Measurements from ENCODE around the gene TOP2B.
A peak's percentile ranks its signal among the peaks of the same experiment; 100 is the strongest.

TOP2B gene

DNA sequence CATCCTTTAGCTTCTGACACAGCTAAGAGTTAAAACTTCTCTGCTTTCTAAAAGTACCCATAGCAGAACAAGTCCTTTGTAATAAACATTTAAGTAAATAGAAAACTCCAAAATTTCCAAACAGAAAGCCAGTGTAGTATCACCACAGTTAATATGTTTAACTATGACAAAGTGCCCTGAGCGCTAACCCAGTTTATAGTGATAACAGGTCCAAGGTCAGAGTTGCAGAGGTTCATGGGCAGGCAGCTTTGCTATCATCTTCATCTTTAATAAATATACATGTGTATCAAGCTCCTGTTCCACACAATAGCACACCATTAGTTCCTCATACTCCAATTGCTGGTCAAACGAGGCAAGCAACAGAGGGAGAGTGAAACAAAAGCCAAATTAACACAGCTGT is 12.4 kb upstream of the TOP2B start:
- DNase-seq (ENCODE audit: low read depth in 2 of 2), result no peak

DNA sequence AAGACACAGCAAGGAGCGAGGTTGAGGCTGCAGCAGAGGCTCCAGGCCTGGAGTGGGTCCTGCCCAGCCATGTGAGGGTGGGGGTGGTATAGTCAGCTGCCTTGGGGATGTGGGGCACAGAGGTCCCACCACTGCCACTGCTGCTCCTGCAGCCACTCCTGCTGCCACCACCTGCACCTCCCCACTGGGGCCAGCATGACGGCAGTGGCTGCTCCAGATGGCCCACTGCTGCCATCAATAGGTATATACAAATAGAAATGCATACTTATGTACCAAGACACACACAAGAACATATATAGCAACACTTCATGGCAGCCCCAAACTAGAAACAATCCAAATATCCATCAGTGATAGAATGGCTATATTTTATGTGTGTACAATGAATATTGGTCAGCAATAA is 10.0 kb upstream of the TOP2B start:
- DNase-seq (ENCODE audit: low read depth in 2 of 2), result no peak

GRCh38 chr3:25673738-25674298 is 9.1 kb upstream of the TOP2B start:
- DNase-seq (ENCODE audit: low read depth in 2 of 2), result no peak

DNA sequence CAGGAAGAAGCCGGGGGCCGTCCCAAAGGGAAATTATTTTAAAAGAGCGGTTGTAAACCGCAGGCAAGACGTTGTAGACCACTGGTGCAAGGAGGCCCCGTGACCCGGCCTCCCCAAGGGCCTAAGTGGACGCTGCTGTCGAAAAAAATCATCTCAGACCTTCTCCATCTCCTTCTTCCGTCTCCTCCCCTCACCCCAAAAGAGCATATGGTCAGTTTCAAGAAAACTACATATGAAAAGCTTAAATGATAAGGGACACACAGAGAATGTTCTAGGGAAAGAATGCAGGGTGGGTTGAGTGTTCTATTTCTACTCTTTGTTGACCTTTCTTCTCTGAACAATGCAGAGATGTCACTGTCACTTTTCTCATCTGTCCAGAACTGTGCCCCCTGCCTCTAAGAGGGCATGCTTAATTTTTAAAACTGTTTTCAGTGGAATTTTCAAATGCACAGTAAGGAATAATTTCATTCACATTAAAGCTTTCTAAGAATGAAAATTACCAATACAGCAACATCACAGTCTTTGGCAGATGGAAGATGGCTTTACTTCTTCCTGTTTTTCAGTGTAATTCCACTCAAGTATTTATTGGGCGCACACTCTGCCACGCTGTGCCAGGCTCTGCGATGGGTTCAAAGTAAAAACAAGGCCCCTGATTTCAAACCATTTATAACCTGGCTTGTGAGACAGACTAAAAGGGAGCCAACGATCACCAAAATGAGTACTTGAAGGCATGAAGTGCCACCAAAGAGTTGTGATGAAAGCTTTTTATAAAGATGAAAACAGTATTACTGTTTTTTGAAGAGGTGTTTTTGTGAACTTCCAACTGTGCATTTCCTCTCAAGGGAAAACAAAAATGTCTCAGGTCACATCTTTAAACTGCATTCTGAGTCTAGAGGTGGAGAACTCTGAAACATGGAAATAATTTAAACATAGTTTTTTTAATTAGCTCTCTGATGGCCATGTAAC is 891 bp upstream of the TOP2B start:
- DNase-seq (ENCODE audit: low read depth in 2 of 2), result no peak

GRCh38 chr3:25663869-25664811 is 567 bp downstream of the TOP2B start:
- DNase-seq (ENCODE audit: low read depth in 2 of 2), result peak; percentile 44 to 49

DNA sequence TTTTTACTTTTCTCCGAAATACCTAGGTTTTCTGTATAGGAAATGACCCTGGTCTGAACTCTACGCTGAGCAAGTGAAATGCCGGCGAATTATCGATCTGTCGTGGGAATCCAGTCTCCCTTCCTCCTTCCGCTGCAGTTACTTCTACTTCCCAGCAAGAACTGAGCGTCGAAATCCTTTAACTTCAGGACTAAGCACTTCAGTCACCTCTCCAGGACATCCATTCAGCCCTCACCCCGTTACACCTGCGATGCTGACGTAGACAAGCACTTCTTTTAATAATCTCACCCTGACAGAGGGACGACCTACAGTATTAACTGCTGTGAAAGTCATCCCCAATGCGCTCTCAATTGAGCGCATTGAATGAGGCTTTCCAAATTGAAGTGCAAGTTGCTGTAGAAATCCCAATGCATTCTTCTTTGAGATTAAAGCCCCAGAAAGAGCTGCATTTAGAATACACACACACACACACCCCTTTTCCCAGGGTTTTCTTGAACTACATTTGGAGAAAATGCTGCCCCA is 1.3 kb downstream of the TOP2B start:
- no peak for DNase-seq (ENCODE audit: low read depth in 2 of 2)

- no peak for DNase-seq (ENCODE audit: low read depth in 2 of 2)
These were observed 1.9 kb downstream of the TOP2B start for GRCh38 chr3:25662736-25663320.

- DNase-seq (ENCODE audit: low read depth in 2 of 2), result no peak
These were observed 2.8 kb downstream of the TOP2B start for GRCh38 chr3:25661694-25662437.

DNA sequence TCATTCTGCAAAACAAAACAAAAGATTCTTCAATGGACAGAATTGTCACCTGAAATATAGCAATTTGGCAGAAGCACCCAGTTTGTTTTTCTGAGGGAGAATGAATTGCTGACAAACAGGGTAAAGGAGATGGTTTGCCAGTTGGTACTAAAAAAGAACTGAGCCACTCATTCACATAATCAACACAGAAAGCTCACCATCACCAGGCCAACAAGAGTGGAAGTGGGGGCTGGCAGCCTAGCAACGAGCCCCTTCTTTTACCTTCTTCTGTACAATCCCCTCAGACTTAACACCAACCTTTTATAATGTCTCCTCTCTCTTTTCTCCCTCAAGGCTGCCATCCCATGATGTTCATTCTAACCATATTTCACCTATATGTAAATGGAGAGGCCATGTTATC is 5.9 kb downstream of the TOP2B start:
- DNase-seq (ENCODE audit: low read depth in 2 of 2), result no peak

GRCh38 chr3:25657293-25657692 is 7.4 kb downstream of the TOP2B start:
- DNase-seq (ENCODE audit: low read depth in 2 of 2), result no peak

DNA sequence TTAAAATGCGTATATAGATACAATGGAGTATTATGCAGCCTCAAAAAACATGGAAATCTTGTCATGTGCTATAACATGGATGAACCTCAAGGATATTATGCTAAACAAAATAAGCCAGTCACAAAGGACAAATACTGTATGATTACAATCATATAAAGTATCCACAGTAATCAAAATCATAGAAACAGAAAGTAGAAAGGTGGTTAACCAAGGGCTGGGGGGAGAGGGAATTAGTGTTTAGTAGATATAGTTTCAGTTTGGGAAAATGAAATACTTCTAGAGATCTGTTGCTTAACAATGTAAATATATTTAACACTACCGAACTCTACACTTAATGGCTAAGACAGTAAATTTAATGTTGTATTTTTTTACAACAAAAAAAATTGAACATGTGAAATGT is 9.0 kb downstream of the TOP2B start:
- DNase-seq (ENCODE audit: low read depth in 2 of 2), result no peak

GRCh38 chr3:25654576-25654975 is 10.1 kb downstream of the TOP2B start:
- DNase-seq (ENCODE audit: low read depth in 2 of 2), result no peak

GRCh38 chr3:25653322-25653721 is 11.4 kb downstream of the TOP2B start:
- DNase-seq (ENCODE audit: low read depth in 2 of 2), result no peak

DNA sequence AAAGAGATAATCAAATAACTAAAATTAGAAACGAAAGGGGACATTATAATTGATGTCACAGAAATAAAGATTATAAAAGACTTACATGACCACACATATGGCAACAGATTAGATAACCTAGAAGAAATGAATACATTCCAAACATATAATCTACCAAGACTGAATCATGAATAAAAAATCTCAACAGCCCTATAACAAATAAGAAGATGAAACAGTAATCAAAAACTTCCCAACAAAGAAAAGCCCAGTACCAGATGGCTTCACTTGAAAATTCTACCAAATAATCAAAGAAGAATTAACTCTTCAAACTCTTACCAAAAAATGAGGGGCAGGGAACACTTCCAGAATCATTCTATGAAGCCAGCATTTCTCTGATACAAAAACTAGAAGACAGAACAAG is 11.8 kb downstream of the TOP2B start:
- DNase-seq (ENCODE audit: low read depth in 2 of 2), result no peak

GRCh38 chr3:25648925-25649830 is 15.5 kb downstream of the TOP2B start:
- DNase-seq (ENCODE audit: low read depth in 2 of 2), result no peak

- DNase-seq (ENCODE audit: low read depth in 2 of 2), result peak; percentile 65 to 75
These were observed 16.6 kb downstream of the TOP2B start for GRCh38 chr3:25648107-25648535.

DNA sequence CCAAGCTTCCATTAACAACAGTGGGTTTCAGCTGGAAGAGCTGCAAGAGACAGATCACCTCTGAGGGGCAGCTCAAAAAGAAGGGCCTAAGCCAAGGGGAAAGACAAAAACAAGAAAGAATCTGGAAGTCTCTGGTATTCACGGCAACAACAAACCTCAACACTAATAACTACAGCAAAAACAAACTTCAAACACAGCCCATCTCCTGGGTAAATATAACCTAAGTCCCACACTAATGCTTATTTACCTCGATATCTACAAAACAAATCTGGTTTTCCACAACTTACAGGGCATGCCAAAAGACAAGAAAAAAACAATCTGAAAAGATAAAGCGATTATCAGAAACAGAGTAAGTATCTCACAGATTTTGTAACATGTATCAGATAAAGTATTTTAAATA is 29.7 kb downstream of the TOP2B start:
- no peak for DNase-seq (ENCODE audit: low read depth in 2 of 2)

DNA sequence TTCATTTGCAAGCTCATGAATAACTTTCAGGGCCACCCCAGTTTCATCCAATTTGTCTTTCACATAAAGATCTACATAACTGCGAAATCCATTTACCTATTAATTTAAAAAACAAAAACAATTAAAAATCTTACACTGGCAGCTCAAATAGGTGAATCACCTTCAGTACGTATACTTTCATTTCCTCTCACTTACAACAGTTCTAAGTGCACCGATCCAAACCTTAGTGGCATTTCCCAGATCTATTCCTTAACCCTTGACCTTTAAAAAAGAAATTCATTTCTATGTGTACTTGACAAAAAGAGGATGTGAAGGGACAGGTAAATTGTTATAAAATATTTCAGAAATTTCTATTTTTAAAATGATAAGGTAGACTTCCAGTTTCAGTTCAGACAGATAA is 30.8 kb downstream of the TOP2B start:
- no peak for DNase-seq (ENCODE audit: low read depth in 2 of 2)

GRCh38 chr3:25631989-25632388 is 32.7 kb downstream of the TOP2B start:
- no peak for DNase-seq (ENCODE audit: low read depth in 2 of 2)

- no peak for DNase-seq (ENCODE audit: low read depth in 2 of 2)
These were observed 43.6 kb downstream of the TOP2B start for GRCh38 chr3:25621087-25621486.

Data from activated CD8-positive, alpha-beta memory T cell treated with anti-CD3 and anti-CD28 coated beads for 4 hours (primary cell).